Activated naive CD4-positive, alpha-beta T cell treated with anti-CD3 and anti-CD28 coated beads for 36 hours (primary cell): ENCODE data around the gene ANTXR1. TPM values are rescaled to one million over a fixed set of nuclear protein-coding genes. Genes with fewer than 3 reads are reported as not detected.
"Not testable (repeated sequence)": the region's sequence is repeated elsewhere in the genome, so short reads cannot be mapped to it uniquely, and the experiment has no call there.

Experiments used
- CTCF ChIA-PET: fragments of 350-600 bp; sonication (Branson Sonifier 250); formaldehyde crosslinking; loops from one replicate; lab custom pipeline; 2021; ENCODE audit warnings: antibody characterized with exemption; lab: Charles Lee
- DNase-seq: peaks from one replicate; pipeline ENCODE4 v3.0.0-alpha.2; 2020
- H3K27ac Mint-ChIP-seq: one replicate; pipeline ENCODE4 v1.8.0; 2021; ENCODE audit warnings: mild to moderate bottlenecking, mixed read lengths
- H3K27me3 Mint-ChIP-seq: one replicate; pipeline ENCODE4 v1.8.0; 2021; ENCODE audit warnings: low read depth, mixed read lengths
- H3K36me3 Mint-ChIP-seq: one replicate; pipeline ENCODE4 v1.8.0; 2021; ENCODE audit warnings: low read depth, mixed read lengths
- H3K4me1 Mint-ChIP-seq: one replicate; pipeline ENCODE4 v1.8.0; 2021; ENCODE audit warnings: low read depth, mixed read lengths
- H3K4me3 Mint-ChIP-seq: one replicate; pipeline ENCODE4 v1.8.0; 2021; ENCODE audit warnings: mild to moderate bottlenecking, moderate library complexity, mixed read lengths
- H3K9me3 Mint-ChIP-seq: one replicate; pipeline ENCODE4 v1.8.0; 2021; ENCODE audit warnings: mixed read lengths
- intact Hi-C: fragments of 100-400 bp; cut with micrococcal nuclease; formaldehyde crosslinking; loops from one replicate; pipeline ENCODE4 v1.15.1; 2023
- total RNA-seq, 2 experiments: library from RNA; stranded (reverse); gene quantifications; one replicate each; pipeline ENCODE4 v1.2.3, GENCODE V29; 2021

Gene ANTXR1
- total RNA-seq, 2 experiments from 2014 or later, result 0.17 TPM; not detected in 1

DNA sequence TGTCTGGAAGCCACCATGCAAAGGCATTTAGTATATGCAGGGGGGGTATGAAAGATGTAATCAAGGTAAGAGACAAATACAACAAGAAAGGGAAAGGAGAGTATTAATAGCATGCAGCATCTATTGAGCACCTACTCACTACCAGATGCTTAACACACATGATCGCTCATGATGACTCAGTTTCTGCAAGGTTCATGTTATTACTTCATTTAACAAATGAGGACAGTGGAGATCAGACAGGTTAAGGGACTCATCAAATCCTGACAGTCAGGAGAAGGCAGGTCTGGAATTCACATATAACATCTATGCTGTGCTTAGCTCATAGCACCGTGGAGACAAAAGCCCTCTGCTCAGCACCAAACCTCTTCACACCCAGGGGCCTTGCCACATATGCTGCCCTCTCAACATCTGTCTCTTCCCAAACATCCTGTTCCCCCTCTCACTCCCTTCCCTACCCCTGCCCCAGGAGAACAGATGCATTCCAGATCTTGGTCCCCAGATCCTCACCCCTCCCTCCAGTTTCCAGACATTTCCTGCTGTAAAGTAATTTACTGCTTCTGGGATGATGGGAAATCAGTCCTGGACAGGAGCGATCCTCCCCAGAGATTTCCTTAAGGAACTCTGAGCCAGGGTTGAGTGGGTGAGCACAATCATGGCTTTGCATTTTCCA, 155.3 kb downstream of the ANTXR1 start:
- H3K4me3 Mint-ChIP-seq, result no peak overlapping the region

GRCh38 chr2:69168950-69169654, 156.1 kb downstream of the ANTXR1 start:
- Mint-ChIP-seq H3K27ac (no peak overlapping the region), H3K4me1 (no peaks in the 10 kb centered on the region), H3K4me3 (no peak overlapping the region)

More for the DNA sequence above, 155.3 kb downstream of the ANTXR1 start:
- intact Hi-C loops, result no loop called here
- CTCF ChIA-PET, result no interaction called here
- H3K36me3 Mint-ChIP-seq, result no peaks in the 10 kb centered on the region
- H3K27me3 Mint-ChIP-seq, result peaks cover 4% of the 10 kb centered on the region
- no peak overlapping the region for H3K27ac Mint-ChIP-seq
- no peak for DNase-seq
- H3K4me1 Mint-ChIP-seq, result no peaks in the 10 kb centered on the region
- no peaks in the 10 kb centered on the region for H3K9me3 Mint-ChIP-seq

DNA sequence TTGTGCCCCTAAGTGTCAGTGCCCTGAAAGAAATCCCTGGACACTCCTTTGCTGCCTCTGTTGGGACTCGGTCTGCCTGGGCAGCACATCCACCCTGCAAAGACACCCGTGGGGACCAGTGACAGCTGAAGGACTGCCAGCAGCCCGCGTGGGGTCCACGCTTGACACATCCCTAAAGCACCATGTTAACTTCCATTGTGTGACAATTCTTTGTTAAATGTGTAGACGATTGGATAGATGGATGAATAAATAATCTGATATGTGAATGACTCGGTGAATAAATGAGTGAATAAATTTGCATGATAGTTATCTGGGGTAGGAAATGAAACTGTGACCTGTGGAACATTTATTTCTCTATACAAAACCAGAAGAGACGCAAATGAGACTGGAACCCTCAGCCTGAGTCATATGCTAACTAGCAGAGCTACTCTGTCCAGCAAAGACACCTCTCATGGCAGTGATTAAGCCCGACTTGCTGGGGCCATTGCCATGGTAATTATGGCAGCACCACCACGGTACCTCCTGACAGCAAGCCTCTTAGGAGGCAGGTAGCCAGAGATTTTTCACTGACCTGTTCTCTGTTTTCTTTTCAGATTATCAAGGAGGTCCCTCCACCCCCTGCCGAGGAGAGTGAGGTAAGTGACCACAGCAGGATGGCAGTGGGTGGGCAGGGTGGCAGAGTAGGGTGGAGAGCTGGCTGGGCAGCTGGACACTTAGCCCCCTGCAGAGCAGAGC, 156.8 kb downstream of the ANTXR1 start:
- no peak for DNase-seq
- Mint-ChIP-seq H3K27me3 (peaks cover 4% of the 10 kb centered on the region), H3K9me3 (no peaks in the 10 kb centered on the region), H3K36me3 (no peaks in the 10 kb centered on the region), H3K27ac (no peak overlapping the region), H3K4me3 (no peak overlapping the region), H3K4me1 (no peaks in the 10 kb centered on the region)
- CTCF ChIA-PET, result no interaction called here
- intact Hi-C loops, result no loop called here

More at GRCh38 chr2:69168950-69169654, 156.1 kb downstream of the ANTXR1 start:
- peaks cover 4% of the 10 kb centered on the region for H3K27me3 Mint-ChIP-seq
- no peaks in the 10 kb centered on the region for H3K9me3 Mint-ChIP-seq
- H3K36me3 Mint-ChIP-seq, result no peaks in the 10 kb centered on the region
- intact Hi-C loops, result no loop called here
- CTCF ChIA-PET, result interaction anchor here (0.6 kb wide), 1 partner anchor 164 kb away, joined by 3 read pairs; no protein-coding TSS in a partner anchor
- DNase-seq, result no peak

- Mint-ChIP-seq H3K27me3 (peaks cover 4% of the 10 kb centered on the region), H3K9me3 (no peaks in the 10 kb centered on the region), H3K4me1 (no peaks in the 10 kb centered on the region), H3K36me3 (no peaks in the 10 kb centered on the region), H3K4me3 (no peak overlapping the region), H3K27ac (no peak overlapping the region)
- DNase-seq, result no peak
- intact Hi-C loops, result no loop called here
- CTCF ChIA-PET, result no interaction called here
Observed at GRCh38 chr2:69170661-69171060, 157.7 kb downstream of the ANTXR1 start.

- Mint-ChIP-seq H3K36me3 (no peaks in the 10 kb centered on the region), H3K27me3 (peaks cover 4% of the 10 kb centered on the region), H3K27ac (no peak overlapping the region), H3K4me3 (no peak overlapping the region), H3K4me1 (no peaks in the 10 kb centered on the region), H3K9me3 (no peaks in the 10 kb centered on the region)
- CTCF ChIA-PET, result interaction anchor here (0.6 kb wide), 1 partner anchor 136 kb away, joined by 3 read pairs; no protein-coding TSS in a partner anchor
- DNase-seq, result no peak
- intact Hi-C loops, result no loop called here
Observed at GRCh38 chr2:69171116-69171896, 158.3 kb downstream of the ANTXR1 start.

DNA sequence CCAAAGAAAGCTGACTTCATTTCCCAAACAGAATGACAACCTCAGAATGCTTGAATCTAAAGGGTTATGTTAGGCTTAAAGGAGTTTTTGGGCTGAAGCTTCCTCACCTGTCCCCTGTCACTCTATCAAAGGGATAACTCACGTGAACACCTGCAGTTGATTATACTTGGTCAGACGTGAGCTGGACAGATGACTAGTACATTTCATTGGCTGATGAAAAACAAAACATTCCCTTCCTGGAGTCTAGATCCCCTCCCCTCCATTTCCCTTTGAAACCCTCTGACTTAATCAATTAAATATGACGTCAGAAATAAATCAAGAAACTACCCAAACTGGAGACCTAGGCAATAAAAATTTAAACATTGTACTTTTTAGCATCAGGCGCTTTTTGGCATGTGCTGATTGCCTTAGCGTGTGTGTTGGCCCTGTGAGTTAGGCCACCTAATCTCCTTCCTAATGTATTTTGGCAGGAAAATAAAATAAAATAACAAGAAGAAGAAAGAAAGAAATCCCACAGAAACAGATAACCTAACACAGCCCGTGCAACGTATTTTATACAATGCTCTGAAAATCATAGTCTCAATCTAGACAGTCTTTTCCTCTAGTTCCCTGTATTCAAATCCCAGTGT, 159.0 kb downstream of the ANTXR1 start:
- H3K27ac Mint-ChIP-seq, result no peak overlapping the region
- intact Hi-C loops, result no loop called here
- no peaks in the 10 kb centered on the region for H3K4me1 Mint-ChIP-seq
- CTCF ChIA-PET, result interaction anchor here (0.8 to 1.3 kb wide), 2 partner anchors 136 to 228 kb away, joined by 3 to 4 read pairs; no protein-coding TSS in a partner anchor
- no peaks in the 10 kb centered on the region for H3K9me3 Mint-ChIP-seq
- no peak for DNase-seq
- H3K4me3 Mint-ChIP-seq, result no peak overlapping the region
- H3K36me3 Mint-ChIP-seq, result no peaks in the 10 kb centered on the region
- H3K27me3 Mint-ChIP-seq, result peaks cover 1% of the 10 kb centered on the region

- H3K36me3 Mint-ChIP-seq, result no peaks in the 10 kb centered on the region
- H3K9me3 Mint-ChIP-seq, result no peaks in the 10 kb centered on the region
- no peak for DNase-seq
- H3K27me3 Mint-ChIP-seq, result peaks cover 1% of the 10 kb centered on the region
- no peak overlapping the region for H3K4me3 Mint-ChIP-seq
- intact Hi-C loops, result no loop called here
- no peak overlapping the region for H3K27ac Mint-ChIP-seq
- peaks cover 4% of the 10 kb centered on the region for H3K4me1 Mint-ChIP-seq
- CTCF ChIA-PET, result interaction anchor here (0.6 to 1.3 kb wide), 2 partner anchors 10 to 230 kb away, joined by 4 to 6 read pairs; no protein-coding TSS in a partner anchor
Observed at GRCh38 chr2:69173706-69174105, 160.7 kb downstream of the ANTXR1 start.

DNA sequence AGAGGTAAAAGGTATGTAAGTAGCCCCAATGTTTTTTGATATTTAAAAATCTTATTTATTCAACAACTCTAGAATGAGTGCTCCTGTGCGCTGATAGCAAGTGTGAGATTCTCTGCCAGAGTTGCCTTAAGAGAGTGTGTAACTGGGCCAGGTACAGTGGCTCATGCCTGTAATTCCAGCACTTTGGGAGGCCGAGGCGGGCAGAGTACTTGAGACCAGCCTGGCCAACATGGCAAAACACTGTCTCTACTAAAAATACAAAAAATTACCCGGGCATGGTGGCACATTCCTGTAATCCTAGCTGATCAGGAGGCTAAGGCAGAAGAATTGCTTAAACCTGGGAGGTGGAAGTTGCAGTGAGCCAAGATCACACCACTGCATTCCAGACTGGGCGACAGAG, 161.2 kb downstream of the ANTXR1 start:
- intact Hi-C loops, DNase-seq, H3K4me3 Mint-ChIP-seq, H3K36me3 Mint-ChIP-seq, H3K27ac Mint-ChIP-seq, H3K9me3 Mint-ChIP-seq, CTCF ChIA-PET, H3K27me3 Mint-ChIP-seq, H3K4me1 Mint-ChIP-seq: not testable (repeated sequence)

GRCh38 chr2:69175790-69176715, 163.1 kb downstream of the ANTXR1 start:
- no peak overlapping the region for H3K27ac Mint-ChIP-seq
- CTCF ChIA-PET, result no interaction called here
- no peak for DNase-seq
- no peak overlapping the region for H3K4me3 Mint-ChIP-seq
- H3K27me3 Mint-ChIP-seq, result peaks cover 1% of the 10 kb centered on the region
- H3K36me3 Mint-ChIP-seq, result no peaks in the 10 kb centered on the region
- intact Hi-C loops, result no loop called here
- peaks cover 4% of the 10 kb centered on the region for H3K4me1 Mint-ChIP-seq
- no peaks in the 10 kb centered on the region for H3K9me3 Mint-ChIP-seq

GRCh38 chr2:69177063-69177771, 164.2 kb downstream of the ANTXR1 start:
- H3K4me3 Mint-ChIP-seq, result no peak overlapping the region
- H3K27ac Mint-ChIP-seq, result no peak overlapping the region
- intact Hi-C loops, result no loop called here
- H3K36me3 Mint-ChIP-seq, result no peaks in the 10 kb centered on the region
- H3K4me1 Mint-ChIP-seq, result peaks cover 4% of the 10 kb centered on the region
- DNase-seq, result no peak
- H3K27me3 Mint-ChIP-seq, result peaks cover 3% of the 10 kb centered on the region
- CTCF ChIA-PET, result no interaction called here
- H3K9me3 Mint-ChIP-seq, result no peaks in the 10 kb centered on the region
